IMR-90 (cell line): Measurements from ENCODE around the gene SEPTIN3. TPM values are rescaled to one million over a fixed set of nuclear protein-coding genes. Genes with fewer than 3 reads are reported as not detected.

Source experiments
- ATAC-seq: fragments of 200-7000 bp; cut with Tn5 transposase; 2 replicates; pipeline ENCODE4 v1.9.1; 2020; ENCODE audit warnings: low read depth, mild to moderate bottlenecking, moderate library complexity
- BruUV-seq: library from RNA; stranded (reverse); fragments of 400-500 nt; replicated peaks from 2 replicates; lab custom pipeline; 2021; lab: Mats Ljungman, UMichigan
- CTCF ChIA-PET: fragments of 300-600 bp; formaldehyde crosslinking; extraction: SDS; loops from one replicate; lab custom pipeline; 2021; ENCODE audit warnings: antibody characterized with exemption; lab: Yijun Ruan, JAX
- POLR2A ChIA-PET: fragments of 300-600 bp; sonication (Branson Sonifier 250); formaldehyde crosslinking; loops from one replicate; lab custom pipeline; 2022; ENCODE audit warnings: antibody characterized with exemption; ENCODE audit not compliant: unreplicated experiment; lab: Charles Lee
- DNase-seq: peaks from one replicate; pipeline ENCODE4 v3.0.0; 2013
- H2AFZ ChIP-seq: replicated peaks from 2 replicates; pipeline ENCODE3; 2013; ENCODE audit warnings: low read length, mild to moderate bottlenecking; ENCODE audit not compliant: poor library complexity
- H2AK5ac ChIP-seq: 2 replicates; pipeline ENCODE4 v1.6.1; 2013; ENCODE audit warnings: low read depth, low read length, inconsistent platforms
- H2AK9ac ChIP-seq: replicated peaks from 2 replicates; pipeline ENCODE3; 2013; ENCODE audit warnings: mild to moderate bottlenecking, low read depth, low read length, moderate library complexity; ENCODE audit not compliant: poor library complexity
- H2BK120ac ChIP-seq: 2 replicates; pipeline ENCODE4 v1.6.1; 2013; ENCODE audit warnings: low read depth, low read length, inconsistent platforms
- H2BK15ac ChIP-seq: 3 replicates; pipeline ENCODE4 v1.6.1; 2013; ENCODE audit warnings: low read depth, low read length, inconsistent platforms
- H2BK20ac ChIP-seq: 2 replicates; pipeline ENCODE4 v1.6.1; 2013; ENCODE audit warnings: low read depth, mild to moderate bottlenecking, inconsistent platforms, low read length, moderate library complexity
- H2BK5ac ChIP-seq: 2 replicates; pipeline ENCODE4 v1.6.1; 2013; ENCODE audit warnings: mild to moderate bottlenecking, low read depth, low read length, inconsistent platforms; ENCODE audit not compliant: poor library complexity, severe bottlenecking
- H3K14ac ChIP-seq: replicated peaks from 2 replicates; pipeline ENCODE4 v1.6.1; 2013; ENCODE audit warnings: low read depth, low read length, inconsistent platforms
- H3K18ac ChIP-seq: 2 replicates; pipeline ENCODE4 v1.6.1; 2013; ENCODE audit warnings: low read depth, low read length, control low read depth
- H3K23ac ChIP-seq: 2 replicates; pipeline ENCODE4 v1.6.1; 2013; ENCODE audit warnings: low read depth, low read length, inconsistent platforms
- H3K27ac ChIP-seq: 2 replicates; pipeline ENCODE4 v1.5.1; 2013; ENCODE audit warnings: mild to moderate bottlenecking, control low read depth, low read length; ENCODE audit not compliant: insufficient read depth
- H3K27me3 ChIP-seq: 2 replicates; pipeline ENCODE4 v1.6.1; 2013; ENCODE audit warnings: low read length; ENCODE audit not compliant: control insufficient read depth, insufficient read depth
- H3K36me3 ChIP-seq: 2 replicates; pipeline ENCODE4 v1.6.1; 2013; ENCODE audit warnings: low read length, mixed read lengths; ENCODE audit not compliant: control insufficient read depth, insufficient read depth
- H3K4ac ChIP-seq: 2 replicates; pipeline ENCODE4 v1.6.1; 2013; ENCODE audit warnings: low read depth, low read length, inconsistent platforms
- H3K4me1 ChIP-seq: 2 replicates; pipeline ENCODE4 v1.6.1; 2013; ENCODE audit warnings: low read length, mixed read lengths; ENCODE audit not compliant: control insufficient read depth, insufficient read depth
- H3K4me2 ChIP-seq: 2 replicates; pipeline ENCODE4 v1.6.1; 2013; ENCODE audit warnings: low read depth, mild to moderate bottlenecking, control low read depth, low read length, moderate library complexity
- H3K4me3 ChIP-seq: 2 replicates; pipeline ENCODE4 v1.5.1; 2013; ENCODE audit warnings: low read depth, mild to moderate bottlenecking, control low read depth, low read length, moderate library complexity; ENCODE audit not compliant: insufficient read depth
- H3K56ac ChIP-seq: 2 replicates; pipeline ENCODE4 v1.6.1; 2013; ENCODE audit warnings: low read length, inconsistent platforms; ENCODE audit not compliant: insufficient read depth; ENCODE audit errors: extremely low read depth
- H3K79me1 ChIP-seq, 2 experiments: 2 replicates each; pipeline ENCODE4 v1.6.1; 2013; ENCODE audit warnings: low read length in 2 of 2, inconsistent platforms in 1 of 2, low read depth in 1 of 2
- H3K9ac ChIP-seq: 2 replicates; pipeline ENCODE4 v1.6.1; 2013; ENCODE audit warnings: low read depth, low read length, control low read depth
- H3K9me1 ChIP-seq: 2 replicates; pipeline ENCODE4 v1.6.1; 2013; ENCODE audit warnings: low read length, inconsistent platforms; ENCODE audit not compliant: insufficient read depth
- H3K9me3 ChIP-seq: 2 replicates; pipeline ENCODE4 v1.6.1; 2013; ENCODE audit warnings: low read length; ENCODE audit not compliant: control insufficient read depth, insufficient read depth
- H4K20me1 ChIP-seq: 2 replicates; pipeline ENCODE4 v1.6.1; 2013; ENCODE audit warnings: low read length, inconsistent platforms; ENCODE audit not compliant: insufficient read depth
- H4K5ac ChIP-seq: 2 replicates; pipeline ENCODE4 v1.6.1; 2013; ENCODE audit warnings: mild to moderate bottlenecking, low read depth, low read length, control low read depth
- H4K8ac ChIP-seq, 2 experiments: 2 replicates each; pipeline ENCODE4 v1.6.1; 2013; ENCODE audit warnings: low read depth in 2 of 2, low read length in 2 of 2, control low read depth in 1 of 2, inconsistent platforms in 1 of 2
- H4K91ac ChIP-seq: 2 replicates; pipeline ENCODE4 v1.6.1; 2013; ENCODE audit warnings: low read depth, low read length, inconsistent platforms; ENCODE audit not compliant: insufficient read depth
- BHLHE40 ChIP-seq: fragments of 150-350 bp; IDR thresholded peaks from 2 replicates; pipeline ENCODE4 v1.6.1; 2016; ENCODE audit warnings: mild to moderate bottlenecking, low read depth, low read length
- CEBPB ChIP-seq: IDR thresholded peaks from 2 replicates; pipeline ENCODE4 v1.6.1; 2012; ENCODE audit warnings: low read depth, low read length, improper control_type of control experiment
- CHD1 ChIP-seq: IDR thresholded peaks from 2 replicates; pipeline ENCODE4 v1.6.1; 2012; ENCODE audit warnings: low read depth, low read length, improper control_type of control experiment
- MAFK ChIP-seq: IDR thresholded peaks from 2 replicates; pipeline ENCODE4 v1.6.1; 2012; ENCODE audit warnings: low read depth, low read length, improper control_type of control experiment
- MXI1 ChIP-seq: IDR thresholded peaks from 2 replicates; pipeline ENCODE4 v1.6.1; 2012; ENCODE audit warnings: low read depth, mild to moderate bottlenecking, low read length, moderate library complexity, borderline replicate concordance
- RFX5 ChIP-seq: IDR thresholded peaks from 2 replicates; pipeline ENCODE4 v1.8.0; 2012; ENCODE audit warnings: low read depth, mild to moderate bottlenecking, low read length, moderate library complexity
- SMC3 ChIP-seq: fragments of 150-350 bp; IDR thresholded peaks from 2 replicates; pipeline ENCODE4 v1.6.1; 2016; ENCODE audit warnings: low read depth, mild to moderate bottlenecking, antibody characterized with exemption, low read length, moderate library complexity
- WGBS, 2 experiments: methylation state at CpG; one replicate each; pipeline versions ENCODE4 v1.1.5 to v1.1.7; 2013; ENCODE audit warnings: missing lambda C conversion rate in 2 of 2; ENCODE audit not compliant: insufficient read length in 1 of 2; ENCODE audit errors: extremely low coverage in 2 of 2; 5-methylcytosine and 5-hydroxymethylcytosine counted together
- dilution Hi-C: fragments of 300-500 bp; cut with HindIII; formaldehyde crosslinking; loops from one replicate; pipeline ENCODE4 v1.14.3; 2018; ENCODE audit warnings: low sequenced_read_pairs; ENCODE audit not compliant: unreplicated experiment
- in situ Hi-C: fragments of 300-500 bp; cut with MboI; formaldehyde crosslinking; loops from 3 replicates; pipeline ENCODE4 v1.14.3; 2019; ENCODE audit warnings: low sequenced_read_pairs, inconsistent platforms, mixed read lengths
- intact Hi-C: fragments of 100-400 bp; cut with micrococcal nuclease; formaldehyde crosslinking; loops from 2 replicates; pipeline ENCODE4 v1.10.0; 2022
- polyA plus RNA-seq, 3 experiments: library from polyadenylated mRNA; depleted of rRNA; stranded (reverse); fragments of >200 nt; gene quantifications; 2 replicates each; pipeline ENCODE4 v1.2.3, GENCODE V29; 2012; ENCODE audit warnings: low replicate concordance in 1 of 3
- total RNA-seq: library from RNA; depleted of rRNA; stranded (reverse); fragments of >200 nt; gene quantifications from 2 replicates; pipeline ENCODE4 v1.2.3, GENCODE V29; 2012
- TF ChIP-seq, protein P1 (sequence below): fragments of 150-350 bp; IDR thresholded peaks from 2 replicates; pipeline ENCODE4 v1.6.1; 2016; ENCODE audit warnings: low read depth, mild to moderate bottlenecking, low read length, moderate library complexity, borderline replicate concordance

SEPTIN3 gene
- total and polyA plus RNA-seq, 2 of the 4 experiments (the other 2 are of a cell fraction): 0.15 to 0.18 TPM

DNA sequence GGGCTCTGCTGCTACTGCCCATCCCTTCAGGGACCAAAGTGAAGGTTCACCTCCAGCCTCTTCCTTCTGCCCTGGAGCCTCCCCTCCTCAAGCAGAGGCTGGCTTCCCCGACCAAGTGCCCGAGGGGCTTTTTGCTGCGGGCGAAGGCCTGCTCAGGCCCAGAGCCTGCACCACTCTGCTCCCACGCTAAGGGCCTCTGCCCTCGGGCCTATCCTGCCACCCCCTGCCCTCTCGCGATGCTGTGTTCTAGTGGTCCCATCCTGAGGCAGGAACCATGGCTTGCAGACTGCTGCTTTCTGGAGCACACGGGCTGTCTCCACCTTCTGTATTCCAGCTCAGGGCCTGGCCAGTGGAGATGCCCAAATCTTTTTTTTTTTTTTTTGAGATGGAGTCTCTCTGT, 33.7 kb upstream of the SEPTIN3 start:
- no peak overlapping the region for H2AFZ ChIP-seq
- H3K79me1 ChIP-seq: peaks cover 0 to 5% of the 10 kb centered on the region in 2 experiments; a peak in 1 of 4 replicates
- no peak overlapping the region for H2BK5ac ChIP-seq
- no peak overlapping the region for H2AK9ac ChIP-seq
- in situ Hi-C loops: no loop called here
- H4K20me1 ChIP-seq: no peaks in the 10 kb centered on the region; the same call in 1 of the 2 replicates
- TF ChIP-seq MXI1 (no peak), RFX5 (no peak), MAFK (no peak), BHLHE40 (no peak), CEBPB (no peak), SMC3 (no peak), CHD1 (no peak)
- TF ChIP-seq, protein P1, sequence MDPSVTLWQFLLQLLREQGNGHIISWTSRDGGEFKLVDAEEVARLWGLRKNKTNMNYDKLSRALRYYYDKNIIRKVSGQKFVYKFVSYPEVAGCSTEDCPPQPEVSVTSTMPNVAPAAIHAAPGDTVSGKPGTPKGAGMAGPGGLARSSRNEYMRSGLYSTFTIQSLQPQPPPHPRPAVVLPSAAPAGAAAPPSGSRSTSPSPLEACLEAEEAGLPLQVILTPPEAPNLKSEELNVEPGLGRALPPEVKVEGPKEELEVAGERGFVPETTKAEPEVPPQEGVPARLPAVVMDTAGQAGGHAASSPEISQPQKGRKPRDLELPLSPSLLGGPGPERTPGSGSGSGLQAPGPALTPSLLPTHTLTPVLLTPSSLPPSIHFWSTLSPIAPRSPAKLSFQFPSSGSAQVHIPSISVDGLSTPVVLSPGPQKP: no peak
- no peak overlapping the region for H3K4me3 ChIP-seq
- H3K18ac ChIP-seq: no peak overlapping the region
- 96% methylated on average over 7 of the region's 9 CpGs; no CpG with 5 or more reads in 1 of the 2 experiments for WGBS, 2 experiments
- ChIA-PET POLR2A (no interaction called here), CTCF (no interaction called here)
- no peak overlapping the region for H3K14ac ChIP-seq
- no peak overlapping the region for H4K91ac ChIP-seq
- no peak for ATAC-seq
- no peak overlapping the region for H3K9ac ChIP-seq
- H4K5ac ChIP-seq: no peak overlapping the region
- dilution Hi-C loops: no loop called here
- no peaks in the 10 kb centered on the region for H3K36me3 ChIP-seq
- no peak overlapping the region for H2BK120ac ChIP-seq
- no peak overlapping the region for H3K4ac ChIP-seq
- H3K27ac ChIP-seq: no peak overlapping the region
- no peak overlapping the region for H3K56ac ChIP-seq
- no peak for DNase-seq
- no peaks in the 10 kb centered on the region for H3K9me3 ChIP-seq
- no peak overlapping the region for H3K23ac ChIP-seq
- peaks cover 2% of the 10 kb centered on the region; the same call in 1 of the 2 replicates for H3K4me1 ChIP-seq
- no peak overlapping the region for H2BK20ac ChIP-seq
- H2AK5ac ChIP-seq: no peak overlapping the region
- no TSS peak for BruUV-seq
- no peaks in the 10 kb centered on the region for H3K27me3 ChIP-seq
- intact Hi-C loops: no loop called here
- no peaks in the 10 kb centered on the region; the same call in 1 of the 2 replicates for H3K9me1 ChIP-seq
- no peak overlapping the region for H4K8ac ChIP-seq
- no peak overlapping the region for H3K4me2 ChIP-seq
- H2BK15ac ChIP-seq: no peak overlapping the region
